Neural cell (in vitro differentiated cells): Measurements from ENCODE around the gene GMPS.

ENCODE experiments used
- RAD21 ChIP-seq: fragments of 450-650 bp; conservative IDR thresholded peaks from 2 replicates; pipeline ENCODE4 v1.6.1; 2014; ENCODE audit warnings: antibody characterized with exemption, mild to moderate bottlenecking, moderate library complexity
- TF ChIP-seq, protein P1 (sequence below): fragments of 450-650 bp; IDR thresholded peaks from 2 replicates; pipeline ENCODE4 v1.5.1; 2014; ENCODE audit warnings: antibody characterized with exemption, mild to moderate bottlenecking, moderate library complexity; ENCODE audit not compliant: poor library complexity, severe bottlenecking

DNA sequence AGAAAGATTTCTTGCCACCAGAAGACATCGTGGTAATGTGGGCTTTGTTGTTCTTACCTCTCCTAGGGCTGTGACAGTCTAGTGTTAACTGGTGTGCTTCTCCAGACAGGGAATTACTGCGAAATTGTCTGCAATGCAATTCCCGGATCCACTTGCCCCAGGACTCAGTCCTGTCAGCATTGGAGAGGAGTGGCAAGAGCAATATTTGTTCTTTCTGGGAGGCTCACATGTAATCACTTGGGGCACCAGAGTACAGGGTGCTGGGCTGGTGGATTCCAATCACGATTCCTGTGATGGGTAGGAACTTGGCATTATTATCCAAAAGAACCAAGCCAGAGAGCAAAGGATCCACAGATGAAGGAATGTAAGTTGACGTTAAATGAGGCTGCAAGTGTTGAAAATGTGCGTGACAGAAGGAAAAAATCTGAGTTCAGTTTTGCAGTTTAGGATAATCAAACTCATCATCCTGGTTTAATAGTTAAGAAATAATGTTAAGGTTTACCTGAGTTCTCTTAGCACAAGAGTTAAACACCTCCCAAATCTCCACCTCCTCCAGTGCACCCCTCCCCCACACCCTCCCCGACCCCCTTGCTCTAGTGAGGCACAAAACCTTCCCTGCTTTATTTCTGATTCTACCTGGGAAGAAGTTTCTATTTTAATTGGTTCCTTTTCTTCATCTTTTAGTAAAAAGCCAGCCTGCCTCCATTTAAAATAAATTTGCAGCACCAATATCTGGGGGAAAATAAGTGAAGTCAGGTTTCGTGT is 79.2 kb downstream of the GMPS start:
- TF ChIP-seq, protein P1, sequence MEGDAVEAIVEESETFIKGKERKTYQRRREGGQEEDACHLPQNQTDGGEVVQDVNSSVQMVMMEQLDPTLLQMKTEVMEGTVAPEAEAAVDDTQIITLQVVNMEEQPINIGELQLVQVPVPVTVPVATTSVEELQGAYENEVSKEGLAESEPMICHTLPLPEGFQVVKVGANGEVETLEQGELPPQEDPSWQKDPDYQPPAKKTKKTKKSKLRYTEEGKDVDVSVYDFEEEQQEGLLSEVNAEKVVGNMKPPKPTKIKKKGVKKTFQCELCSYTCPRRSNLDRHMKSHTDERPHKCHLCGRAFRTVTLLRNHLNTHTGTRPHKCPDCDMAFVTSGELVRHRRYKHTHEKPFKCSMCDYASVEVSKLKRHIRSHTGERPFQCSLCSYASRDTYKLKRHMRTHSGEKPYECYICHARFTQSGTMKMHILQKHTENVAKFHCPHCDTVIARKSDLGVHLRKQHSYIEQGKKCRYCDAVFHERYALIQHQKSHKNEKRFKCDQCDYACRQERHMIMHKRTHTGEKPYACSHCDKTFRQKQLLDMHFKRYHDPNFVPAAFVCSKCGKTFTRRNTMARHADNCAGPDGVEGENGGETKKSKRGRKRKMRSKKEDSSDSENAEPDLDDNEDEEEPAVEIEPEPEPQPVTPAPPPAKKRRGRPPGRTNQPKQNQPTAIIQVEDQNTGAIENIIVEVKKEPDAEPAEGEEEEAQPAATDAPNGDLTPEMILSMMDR, result no peak
- TF ChIP-seq RAD21, result no peak
